SK-N-DZ (cell line): ENCODE results near the gene MAP3K2.
A peak's percentile ranks its signal among the peaks of the same experiment; 100 is the strongest.

Experiments
- DNase-seq: peaks from one replicate; pipeline ENCODE4 v3.0.0-alpha.2; 2015; ENCODE audit warnings: low spot score

Gene MAP3K2

DNA sequence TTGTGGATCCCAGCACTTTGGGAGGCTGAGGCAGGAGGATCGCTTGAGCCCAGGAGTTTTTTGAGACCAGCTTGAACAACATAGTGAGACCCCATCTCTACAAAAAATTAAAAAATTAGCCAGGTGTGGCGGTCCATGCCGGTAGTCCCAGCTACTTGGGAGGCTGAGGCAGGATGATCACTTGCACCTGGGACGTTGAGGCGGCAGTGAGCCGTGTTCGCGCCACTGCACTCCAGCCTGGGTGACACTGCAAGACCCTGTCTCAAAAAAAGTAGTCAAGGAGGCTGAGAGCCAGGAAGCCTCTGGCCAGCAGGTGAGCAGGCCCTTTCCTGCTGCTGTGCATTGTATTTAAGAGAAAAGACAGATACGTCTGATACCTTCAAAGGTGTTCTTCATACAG, 19.3 kb upstream of the MAP3K2 start:
- DNase-seq: no peak

DNA sequence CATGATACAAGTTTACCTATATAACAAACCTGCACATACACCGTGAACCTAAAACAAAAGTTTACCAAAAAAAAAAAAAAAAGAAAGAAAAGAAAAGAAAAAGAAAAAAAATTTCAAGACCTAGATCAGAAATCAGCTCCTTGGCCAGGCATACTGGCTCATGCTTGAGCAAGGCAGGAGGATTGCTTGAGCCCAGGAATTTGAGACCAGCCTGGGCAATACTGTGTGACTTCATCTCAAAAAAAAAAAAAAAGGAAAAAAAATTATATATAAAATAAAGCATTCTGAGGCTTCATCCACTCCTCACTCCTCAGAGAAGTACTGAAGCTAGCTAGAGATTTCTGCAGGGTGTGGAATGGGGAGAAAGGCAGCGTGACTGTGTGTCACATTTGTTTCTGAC, 18.7 kb upstream of the MAP3K2 start:
- DNase-seq: no peak

DNA sequence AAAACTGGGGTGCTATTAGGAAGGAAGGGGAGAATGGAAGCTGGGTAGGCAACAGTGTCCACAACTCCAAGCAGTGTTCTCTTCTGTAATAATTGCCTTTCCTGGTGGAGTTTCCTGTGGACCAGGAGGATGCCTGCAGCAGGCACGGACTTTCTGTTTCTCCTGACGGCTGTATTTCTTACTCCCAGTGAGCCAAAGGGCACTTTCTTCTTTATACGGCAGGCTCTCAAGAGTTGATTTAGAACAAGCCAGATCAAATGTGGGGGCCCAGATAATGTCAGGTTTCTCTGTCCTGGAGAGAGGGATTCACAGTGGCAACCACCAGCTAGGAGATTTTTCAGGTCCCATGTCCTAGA, 17.5 kb upstream of the MAP3K2 start:
- DNase-seq: no peak

DNA sequence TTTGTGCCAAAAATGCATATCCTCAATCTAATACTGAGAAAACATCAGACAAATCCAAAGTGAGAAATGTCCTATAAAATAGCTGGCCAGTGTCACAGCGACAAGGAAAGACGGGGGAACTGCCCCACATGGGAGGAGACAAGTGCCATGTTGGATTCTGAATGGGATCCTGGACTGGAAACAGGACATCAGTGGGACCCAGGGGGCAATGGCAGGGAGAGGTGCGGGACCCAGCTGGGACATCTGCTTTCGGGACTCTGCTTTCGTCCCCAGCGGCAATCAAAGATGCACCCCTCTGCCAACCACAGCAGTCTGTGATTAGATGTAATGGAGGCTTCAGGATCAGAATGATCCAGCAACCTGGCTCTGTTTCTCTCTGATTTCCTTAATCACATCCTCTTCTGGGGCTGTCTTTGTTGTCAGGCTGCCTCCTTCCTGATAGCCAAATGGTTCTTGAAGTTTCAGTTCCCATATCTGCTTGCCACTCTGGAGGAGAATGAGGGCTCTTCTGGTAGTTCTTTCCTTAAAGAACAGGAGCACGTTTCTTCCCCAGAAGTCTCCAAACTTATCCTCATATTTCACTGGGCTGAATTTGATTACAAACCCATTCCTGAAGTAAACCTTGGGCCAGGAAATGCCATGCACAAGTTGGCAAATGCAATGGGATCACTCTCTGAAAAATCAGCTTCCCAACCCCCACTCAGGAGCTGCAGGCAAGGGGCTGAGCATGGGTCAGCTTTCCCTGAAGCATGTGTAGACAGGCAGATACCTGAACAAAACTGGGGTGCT, 16.9 kb upstream of the MAP3K2 start:
- DNase-seq: no peak

DNA sequence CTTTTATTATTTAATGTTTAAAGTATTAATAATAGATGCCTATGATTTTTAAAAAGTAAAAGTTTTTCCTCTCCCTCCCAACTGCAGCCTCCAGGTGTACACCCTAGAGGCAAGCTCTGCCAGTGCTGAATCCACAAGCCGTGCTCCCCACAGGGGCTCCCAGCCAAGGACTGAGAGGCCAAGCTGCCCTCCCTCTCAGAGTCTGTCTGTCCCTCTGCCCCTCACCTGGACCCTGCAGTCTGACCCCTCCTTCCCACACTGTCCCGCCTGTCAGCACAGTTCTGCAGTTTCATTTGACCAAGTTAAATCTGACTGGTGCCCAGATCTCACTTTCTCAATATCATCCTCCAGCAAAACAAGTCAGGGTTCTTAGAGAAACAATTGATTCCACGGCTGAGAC, 15.7 kb upstream of the MAP3K2 start:
- no peak for DNase-seq

DNA sequence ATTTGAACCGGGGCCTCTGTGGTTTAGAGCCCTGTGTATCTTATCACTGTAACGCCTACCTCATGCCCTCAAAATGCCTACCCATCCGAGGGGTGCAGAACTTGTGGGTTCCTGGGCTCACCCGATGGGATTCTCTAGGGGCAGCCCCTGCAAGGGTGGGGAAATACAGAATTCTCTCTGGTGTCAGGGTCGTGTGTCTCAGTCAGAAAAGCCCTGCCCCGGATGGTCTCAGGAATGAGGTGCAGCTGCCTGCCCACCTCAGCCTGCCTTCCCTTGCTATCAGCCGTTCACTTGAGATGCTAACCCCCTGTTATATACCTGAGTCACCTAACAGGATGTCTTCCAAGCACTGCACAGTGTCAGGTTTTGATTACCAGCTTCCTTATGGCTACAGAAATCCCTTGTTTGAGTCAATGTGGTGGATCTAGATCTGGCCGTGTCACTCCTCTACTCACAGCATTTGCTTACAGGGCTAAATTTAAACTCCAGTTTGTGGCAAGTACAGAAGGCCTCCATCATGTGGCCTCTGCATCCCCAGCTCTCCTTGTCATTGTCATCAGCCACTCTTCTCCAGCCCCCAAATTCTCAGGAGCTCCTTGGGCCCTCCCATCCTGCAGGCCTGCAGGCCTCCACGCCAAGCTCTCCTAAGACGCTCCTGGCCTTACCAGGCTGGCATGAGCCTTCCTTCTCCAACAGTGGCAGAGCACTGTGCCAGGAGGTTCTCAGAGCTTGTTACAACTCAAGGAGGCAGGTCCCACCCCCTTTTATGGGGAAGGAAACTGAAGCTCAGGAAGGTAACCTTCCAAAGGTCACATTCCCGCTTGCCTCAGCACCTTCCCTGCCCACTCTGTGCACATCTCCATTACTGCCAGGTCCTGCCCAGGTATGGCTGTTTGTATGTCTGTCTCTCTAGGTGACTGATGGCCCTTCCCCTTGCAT, 14.3 kb upstream of the MAP3K2 start:
- DNase-seq: no peak

DNA sequence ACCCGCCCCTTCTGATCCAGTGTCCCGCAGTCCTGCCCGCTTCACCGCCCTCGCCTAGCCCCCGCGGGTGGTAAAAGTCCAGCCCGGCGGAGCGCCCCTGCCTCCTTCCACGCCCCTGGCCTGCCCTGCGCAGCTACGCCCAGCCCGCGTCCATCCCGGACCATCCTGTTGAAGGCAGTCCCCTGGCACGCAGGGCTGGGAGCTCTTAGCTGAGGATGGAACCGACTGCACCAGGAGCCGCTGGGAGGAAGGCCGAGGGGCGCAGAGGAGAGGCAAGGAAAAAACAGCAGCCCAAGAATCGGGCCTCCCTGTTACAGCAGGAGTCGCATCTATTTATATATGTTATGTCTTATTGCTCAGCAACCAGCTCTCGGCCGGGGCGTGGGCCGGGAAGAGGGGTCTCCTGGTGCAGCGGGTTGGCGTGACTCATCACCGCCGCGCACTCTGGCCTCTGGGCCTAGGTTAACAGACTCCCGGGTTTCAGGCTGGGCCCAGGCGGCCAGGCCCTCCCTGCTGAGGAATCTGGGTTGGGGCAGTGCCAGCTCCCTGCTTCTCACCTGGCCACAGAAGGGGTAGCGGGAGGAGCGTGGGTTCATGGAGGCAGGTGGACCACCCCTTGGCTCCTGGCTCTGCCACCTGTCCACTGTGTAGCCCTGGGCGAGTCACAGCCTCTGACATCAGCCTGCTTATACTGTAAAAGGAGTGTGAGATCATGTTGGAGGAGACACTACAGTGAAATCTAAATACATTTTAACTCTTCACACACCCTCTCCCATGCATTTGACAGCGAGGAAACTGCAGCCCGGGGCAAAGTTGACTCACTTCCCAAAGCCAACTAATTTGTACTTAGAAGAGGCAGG, 13.4 kb upstream of the MAP3K2 start:
- DNase-seq: no peak

DNA sequence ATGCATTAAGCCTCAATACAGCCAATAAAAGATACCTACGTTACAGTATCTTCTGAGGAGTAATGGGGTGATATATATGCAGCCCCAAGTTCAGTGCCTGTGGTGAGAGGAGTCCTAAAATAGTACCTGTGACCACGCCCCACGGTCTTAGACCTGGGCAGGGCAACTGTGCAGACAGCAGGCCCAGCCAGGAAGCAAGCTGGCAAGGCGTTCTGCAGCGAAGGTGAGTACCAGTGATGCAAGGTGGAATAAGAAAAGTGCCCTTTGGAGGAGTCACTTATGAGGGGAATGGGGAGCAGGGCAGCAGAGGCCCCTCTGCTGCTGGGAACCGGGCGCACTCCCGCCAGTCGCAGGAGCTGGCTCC, 12.7 kb upstream of the MAP3K2 start:
- no peak for DNase-seq

DNA sequence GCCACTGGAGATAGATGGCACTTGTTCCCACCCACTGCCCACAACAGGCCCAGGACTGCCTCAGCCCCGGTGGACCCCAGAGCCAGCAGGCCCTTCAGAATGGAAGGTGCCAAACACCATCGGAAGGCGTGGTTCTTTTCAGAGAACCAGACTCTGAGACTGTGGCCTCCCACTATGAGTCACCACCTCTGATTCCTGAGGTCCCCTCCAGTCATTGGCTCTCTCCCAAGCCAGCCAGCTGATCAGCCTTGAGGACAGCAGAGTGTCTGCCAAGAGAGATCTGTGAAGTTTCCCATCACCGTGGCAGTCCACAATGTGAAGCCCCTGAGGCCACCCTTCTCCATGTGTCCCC, 10.4 kb upstream of the MAP3K2 start:
- no peak for DNase-seq

DNA sequence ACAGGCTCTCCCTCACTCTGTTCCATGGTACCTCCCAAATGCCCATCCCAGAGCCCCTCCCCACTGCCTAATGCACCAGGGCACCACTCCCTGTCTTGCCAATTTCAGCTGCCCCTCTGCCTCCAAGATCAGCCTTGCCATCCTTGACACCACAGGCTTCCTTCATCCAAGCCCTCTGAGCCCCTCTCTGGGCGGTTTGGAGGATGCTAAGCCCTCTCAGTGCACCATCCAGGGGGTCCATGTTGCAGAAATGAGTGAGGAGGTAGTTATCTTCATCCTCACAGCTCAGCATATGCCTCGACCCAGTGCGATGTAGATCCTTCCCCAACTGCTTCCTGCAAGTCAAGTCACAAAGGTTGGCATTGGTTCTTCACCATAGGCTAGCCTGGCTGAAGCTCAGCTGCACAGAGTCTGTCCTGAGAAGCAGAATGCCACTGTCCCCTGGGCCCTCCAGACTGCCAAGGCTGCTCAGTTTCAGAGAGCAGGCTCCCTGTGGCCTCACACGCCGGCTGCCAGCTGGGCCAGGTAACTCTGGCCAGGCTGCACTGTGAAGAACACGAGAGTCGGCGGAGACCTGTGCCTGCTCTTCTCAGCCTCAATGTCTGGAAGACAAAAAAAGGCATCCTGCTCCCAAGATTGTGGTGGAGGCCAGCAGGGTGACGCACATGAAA, 9.9 kb upstream of the MAP3K2 start:
- DNase-seq: no peak

DNA sequence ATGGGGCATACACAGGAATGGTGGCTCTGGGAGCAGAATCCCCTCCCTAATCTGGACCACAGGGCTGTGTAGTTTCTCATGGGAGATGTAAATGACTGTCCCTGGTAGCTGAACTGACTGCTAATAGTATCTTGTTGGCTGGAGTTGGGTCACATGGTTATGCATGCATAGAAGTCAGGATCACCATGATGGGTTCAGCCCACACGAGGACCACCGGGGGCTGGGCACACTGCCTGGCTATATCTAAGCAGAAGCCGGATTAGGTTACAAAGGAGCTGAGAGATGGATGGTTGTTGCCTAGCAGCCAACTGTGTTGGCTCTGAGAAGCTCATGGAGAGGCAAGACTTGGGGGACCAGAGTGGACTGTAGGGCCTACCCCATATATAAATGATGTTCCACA, 6.7 kb upstream of the MAP3K2 start:
- no peak for DNase-seq

DNA sequence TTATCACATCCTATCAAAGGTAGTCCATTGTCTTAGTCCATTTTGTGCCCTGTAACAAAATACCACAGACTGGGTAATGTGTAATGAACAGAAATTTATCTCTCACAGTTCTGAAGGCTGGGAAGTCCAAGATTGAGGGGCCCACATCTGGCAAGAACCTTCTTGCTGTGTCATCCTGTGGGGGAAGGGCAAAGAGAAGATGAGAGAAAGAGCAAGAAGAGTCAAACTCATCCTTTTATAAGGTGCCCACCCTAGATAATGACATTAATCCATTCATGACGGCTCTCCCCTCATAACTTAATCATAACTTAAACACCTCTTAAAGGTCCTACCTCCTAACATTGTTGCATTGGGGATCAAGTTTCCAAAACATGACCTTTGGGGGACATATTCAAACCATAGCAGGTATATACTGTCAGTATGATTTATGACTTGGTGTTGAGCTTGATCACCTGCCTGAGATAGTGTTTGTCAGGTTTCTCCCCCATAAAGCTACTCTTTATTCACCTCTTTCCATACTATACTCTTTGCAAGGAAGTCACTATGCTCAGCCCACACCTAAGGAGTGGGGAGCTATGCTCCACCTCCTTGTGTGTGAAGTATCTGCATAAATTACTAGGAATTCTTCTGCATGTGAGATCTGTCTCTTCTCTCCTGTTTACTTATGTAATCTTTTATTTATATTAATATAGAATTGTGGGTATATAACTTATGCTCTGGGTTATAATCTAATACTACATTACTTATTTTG, 5.2 kb upstream of the MAP3K2 start:
- no peak for DNase-seq

DNA sequence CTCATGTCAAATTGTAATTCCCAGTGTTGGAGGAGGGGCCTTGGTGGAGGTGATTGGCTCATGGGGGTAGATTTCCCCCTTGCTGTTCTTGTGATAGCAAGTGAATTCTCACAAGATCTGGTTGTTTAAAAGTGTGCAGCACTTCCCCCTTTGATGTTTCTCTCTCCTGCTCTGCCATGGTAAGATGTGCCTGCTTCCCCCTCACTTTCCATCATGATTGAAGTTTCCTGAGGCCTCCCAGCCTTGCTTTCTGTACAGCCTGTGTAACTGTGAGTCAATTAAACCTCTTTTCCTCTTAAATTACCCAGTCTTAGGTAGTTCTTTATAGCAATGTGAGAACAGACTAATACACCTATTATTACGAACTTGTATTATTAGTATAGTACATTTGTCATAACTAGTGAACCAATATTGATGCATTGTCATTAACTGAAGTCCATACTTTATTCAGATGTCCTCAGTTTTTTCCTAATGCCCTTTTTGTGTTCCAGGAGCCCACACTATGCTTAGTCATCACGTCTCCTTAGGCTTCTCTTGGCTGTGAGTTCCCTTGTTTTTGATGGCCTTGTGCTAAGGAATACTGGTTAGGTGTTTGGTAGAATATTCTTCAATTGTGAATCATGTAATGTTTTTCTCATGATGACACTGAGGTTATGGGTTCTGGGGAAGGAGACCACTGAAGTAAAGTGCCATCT, 4.5 kb upstream of the MAP3K2 start:
- no peak for DNase-seq

DNA sequence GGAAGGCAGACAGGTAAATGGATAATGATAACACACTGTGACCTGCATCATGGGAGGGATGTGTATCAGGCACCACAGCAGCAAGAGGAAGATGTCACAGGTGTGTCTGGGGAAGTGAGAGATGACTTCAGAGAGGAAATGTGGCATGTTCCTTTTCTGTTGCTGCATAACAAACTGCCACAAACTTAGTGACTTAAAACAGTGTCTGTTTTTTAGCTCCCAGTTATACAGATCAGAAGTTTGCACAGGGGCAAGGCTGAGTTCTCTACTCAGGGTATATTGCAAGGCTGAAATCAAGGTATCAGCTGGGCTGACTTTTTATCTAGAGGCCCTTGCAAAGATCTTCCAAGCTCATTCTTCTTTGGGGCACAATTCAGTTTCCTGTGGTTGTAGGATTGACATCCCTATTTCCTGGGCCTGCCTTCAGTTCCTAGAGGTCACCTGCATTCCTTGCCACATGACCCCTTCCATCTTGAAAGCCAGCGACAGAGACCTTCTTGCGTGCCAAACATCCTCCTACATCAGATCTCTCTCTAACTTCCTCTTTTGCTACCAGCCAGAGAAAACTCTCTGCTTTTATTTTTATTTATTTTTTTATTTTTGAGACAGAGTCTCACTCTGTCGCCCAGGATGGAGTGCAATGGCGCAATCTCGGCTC, 2.1 kb upstream of the MAP3K2 start:
- no peak for DNase-seq

DNA sequence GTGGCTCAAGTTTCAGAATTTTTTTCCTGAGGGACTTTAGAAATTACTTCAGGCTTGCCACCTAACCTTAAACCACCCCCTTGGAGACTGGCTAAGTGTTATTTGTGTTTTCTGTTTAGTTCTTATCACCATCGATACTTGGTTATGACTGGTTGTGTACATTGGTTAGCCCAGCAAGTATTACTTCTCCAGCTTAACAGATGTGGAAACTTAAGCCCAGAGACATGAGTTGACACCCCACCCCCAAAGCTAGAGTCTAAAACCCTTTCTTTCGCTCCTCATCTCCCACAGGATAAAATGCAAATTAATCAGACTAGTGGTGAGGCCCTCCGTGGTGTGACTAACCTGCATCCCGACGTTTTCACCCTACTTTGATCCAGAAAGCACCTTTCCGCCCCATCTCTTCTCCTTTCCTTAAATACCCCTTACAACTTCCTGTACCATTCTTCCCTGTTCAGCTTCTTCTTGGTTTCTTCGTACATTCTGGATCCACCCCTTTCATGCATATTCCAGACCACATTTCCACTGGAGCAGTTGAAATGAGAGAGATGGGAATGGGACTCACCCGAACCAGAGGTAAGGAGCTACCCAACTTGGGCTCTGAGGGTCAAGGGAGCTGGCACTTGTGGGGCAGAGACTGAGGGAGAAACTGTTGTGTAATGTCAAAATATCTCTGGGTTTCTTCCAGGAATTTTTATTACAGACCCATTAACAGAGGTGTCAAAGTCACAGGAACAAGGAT, 819 bp upstream of the MAP3K2 start:
- no peak for DNase-seq

DNA sequence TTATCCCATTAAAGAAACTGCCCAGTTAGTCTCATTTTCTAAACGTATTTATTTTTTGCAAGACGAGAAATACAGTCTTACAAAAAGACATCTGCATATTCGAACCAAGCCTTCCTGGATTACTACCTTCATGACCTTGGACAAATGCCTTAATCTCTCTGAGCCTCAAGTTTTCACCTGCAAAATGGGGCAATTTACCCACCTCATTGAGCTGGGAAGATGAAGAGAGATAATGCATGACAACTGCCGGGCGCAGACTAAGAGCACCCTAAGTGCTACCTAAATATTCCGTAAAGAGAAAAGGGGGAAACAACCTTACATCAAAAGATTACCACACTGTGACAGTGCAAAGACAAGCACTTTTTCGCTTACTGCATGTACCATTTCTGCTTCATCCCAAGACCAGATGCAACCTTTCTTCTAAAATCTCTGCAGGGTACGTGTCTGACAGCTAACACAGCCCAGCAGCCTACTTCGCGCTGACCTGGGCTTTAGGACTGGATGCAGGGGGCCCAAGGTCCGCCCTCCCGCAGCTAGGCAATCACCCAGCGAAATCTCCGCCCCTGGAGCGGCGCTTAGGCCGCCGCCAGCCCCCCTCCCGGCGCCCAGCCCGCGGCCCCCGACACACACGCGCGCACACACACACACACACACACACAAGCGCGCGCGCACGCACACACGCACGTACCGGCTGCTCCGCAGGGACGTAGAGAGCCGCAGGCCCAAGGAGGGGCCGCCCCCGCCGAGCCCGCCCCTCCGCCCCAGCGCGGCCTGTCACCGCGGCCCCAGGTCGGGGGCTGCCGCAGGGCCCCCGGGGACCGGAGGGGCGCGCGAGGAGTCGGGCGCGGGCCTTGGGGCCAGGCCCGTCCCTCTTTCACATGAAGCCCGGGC, 766 bp downstream of the MAP3K2 start:
- peak; percentile 94 for DNase-seq

DNA sequence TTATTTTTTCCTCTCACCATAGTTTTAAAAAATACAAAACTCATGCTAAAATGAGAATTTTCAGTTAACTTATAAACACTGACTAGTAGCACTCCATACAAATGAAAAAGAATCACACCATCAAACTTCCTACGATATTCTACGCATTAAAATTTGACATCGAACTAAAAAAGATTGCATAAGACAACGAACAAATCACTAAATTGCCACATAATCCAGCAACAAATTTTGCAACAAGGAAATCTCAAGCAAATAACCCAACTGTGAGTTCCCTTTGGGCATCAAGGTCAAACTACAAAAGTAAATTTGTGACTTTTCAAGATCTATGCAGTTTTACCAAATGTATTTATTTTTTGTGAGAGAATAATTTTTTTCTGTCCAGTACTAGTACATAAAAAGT, 1.5 kb downstream of the MAP3K2 start:
- no peak for DNase-seq

DNA sequence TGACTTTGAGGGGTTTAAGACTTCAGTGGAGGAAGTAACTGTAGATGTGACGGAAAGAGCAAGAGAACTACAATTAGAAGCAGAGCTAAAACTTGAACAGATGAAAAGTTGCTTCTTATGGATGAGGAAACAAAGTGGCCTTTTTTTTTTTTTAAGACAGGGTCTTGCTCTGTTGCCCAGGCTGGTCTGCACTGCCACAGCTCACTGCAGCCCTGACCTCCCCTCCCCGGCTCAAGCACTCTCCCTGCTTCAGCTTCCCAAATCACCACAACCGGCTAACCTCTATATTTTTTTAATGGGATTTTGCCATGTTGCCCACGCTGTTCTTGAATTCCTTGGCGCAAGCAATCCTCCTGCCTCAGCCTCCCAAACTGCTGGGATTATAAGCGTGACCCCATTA, 3.2 kb downstream of the MAP3K2 start:
- DNase-seq: no peak
